Activated T-cell treated with anti-CD3 and anti-CD28 coated beads for 24 hours (primary cell): ENCODE results near the gene MYCBP.
A peak's percentile ranks its signal among the peaks of the same experiment; 100 is the strongest.

ENCODE experiments used
- DNase-seq: peaks from one replicate; pipeline ENCODE4 v3.0.0-alpha.2; 2020; ENCODE audit warnings: low read depth

The MYCBP gene

DNA sequence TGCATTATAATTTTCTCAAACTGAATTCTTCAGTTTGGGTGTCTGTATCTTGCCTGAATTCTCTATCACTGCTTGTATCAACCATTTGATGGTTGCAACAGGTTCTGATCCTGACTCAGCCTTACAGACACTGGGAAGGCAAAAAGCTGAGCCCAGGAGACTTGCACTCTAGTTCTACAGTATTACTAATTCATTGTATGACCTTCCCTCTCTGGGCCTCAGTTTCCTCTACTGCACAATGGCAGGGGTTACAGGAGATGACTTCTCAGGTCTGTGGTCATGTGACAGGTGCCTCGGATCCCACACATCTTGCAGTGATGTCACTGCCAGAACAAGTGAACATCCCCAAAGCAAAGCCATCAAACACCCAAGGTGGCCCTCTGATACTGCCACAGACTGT is 52.3 kb downstream of the MYCBP start:
- DNase-seq, result no peak

- no peak for DNase-seq
Observed at GRCh38 chr1:38819516-38819915, 53.6 kb downstream of the MYCBP start.

GRCh38 chr1:38819040-38819439 is 54.1 kb downstream of the MYCBP start:
- no peak for DNase-seq

- DNase-seq, result peak; percentile 32
Observed at GRCh38 chr1:38818175-38818976, 54.8 kb downstream of the MYCBP start.

- no peak for DNase-seq
Observed at GRCh38 chr1:38817267-38818174, 55.6 kb downstream of the MYCBP start.

DNA sequence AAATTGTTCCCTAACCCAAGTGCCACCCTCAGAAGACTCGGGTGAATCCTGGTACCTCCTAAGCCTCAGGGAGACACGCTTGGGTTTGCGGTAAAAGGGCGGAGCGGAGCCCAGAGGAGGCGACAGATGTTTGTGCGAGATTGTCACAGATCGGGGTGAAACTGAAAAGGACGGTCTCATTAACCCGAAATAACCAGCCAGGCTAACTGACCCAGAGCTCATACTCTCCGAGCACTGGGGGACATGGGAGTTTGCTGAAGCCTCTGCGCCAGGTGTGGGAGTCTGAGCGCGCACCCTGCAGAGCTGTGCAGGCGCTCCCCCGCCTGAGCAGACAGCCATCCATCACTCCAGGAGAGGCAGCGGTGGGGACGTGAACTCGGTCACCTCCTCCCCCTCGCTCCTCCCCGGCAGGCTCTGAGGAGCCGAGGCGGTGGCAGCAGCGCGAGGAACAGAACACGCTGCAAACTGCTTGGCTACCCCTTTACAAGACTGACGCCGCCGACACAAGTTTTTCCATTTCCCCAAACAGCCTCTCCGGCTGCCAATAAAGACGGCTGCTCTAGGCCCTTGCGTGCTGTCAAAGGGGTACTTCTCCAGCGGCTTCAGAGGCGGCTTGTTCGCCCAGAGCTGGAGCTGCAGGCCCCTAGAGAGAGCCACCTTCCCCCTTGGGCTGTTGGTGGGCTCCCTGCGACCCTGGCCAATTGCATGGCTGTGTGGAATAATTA is 57.1 kb downstream of the MYCBP start:
- DNase-seq, result no peak

GRCh38 chr1:38814984-38815464 is 58.1 kb downstream of the MYCBP start:
- no peak for DNase-seq

DNA sequence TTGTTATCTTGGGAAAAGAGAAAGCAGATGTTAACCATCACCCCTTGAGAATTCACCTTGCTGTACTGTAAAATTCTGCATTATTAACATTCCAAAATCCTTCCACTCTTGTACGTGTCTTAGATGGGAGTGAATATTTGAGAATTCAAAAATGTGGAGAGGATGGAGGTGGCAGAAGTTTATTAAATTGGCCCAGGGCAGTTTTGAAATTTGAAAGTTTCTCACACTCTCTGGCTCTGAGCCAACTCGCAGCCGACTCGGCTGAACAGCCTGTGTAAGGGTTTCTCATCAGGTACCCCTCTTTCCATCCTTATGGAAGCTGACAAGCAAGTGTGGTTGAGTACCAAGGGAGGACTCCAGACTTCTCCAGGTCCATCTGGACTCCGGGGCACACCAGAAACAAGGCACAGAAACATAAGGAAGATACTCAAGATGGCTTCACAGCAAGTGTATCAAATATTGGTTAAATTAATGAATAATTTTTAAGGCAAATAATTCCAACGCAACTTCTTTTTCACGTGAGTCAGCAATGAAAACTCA is 58.6 kb downstream of the MYCBP start:
- DNase-seq, result no peak

DNA sequence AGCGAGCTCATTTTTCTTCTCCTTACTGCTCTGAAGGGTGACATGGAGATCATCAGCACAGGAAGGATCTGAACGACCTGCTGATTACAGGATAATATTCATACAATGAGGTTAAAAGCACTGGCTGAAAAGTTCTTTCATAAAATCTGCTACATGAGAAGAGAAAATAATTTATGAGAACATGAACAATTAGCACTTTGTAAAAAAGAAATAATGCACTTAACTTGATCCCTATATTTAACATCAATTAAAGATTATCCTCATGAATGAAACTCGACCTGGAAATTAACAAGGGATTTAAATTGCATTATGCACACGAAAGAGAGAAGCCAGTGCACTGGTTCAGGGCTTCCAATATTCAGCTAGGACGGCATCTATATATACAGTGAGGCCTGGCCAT is 60.2 kb downstream of the MYCBP start:
- DNase-seq, result no peak
